ENCODE data around the gene ZNF827. TPM values are rescaled to one million over a fixed set of nuclear protein-coding genes. Genes with fewer than 3 reads are reported as not detected.

ZNF827 gene
- total and polyA plus RNA-seq, 2 of the 13 experiments (the other 11 are each of a cell fraction or from before 2014, with no cell fraction given) = 2.8 TPM

- TF ChIP-seq BORCS8-MEF2B (CRISPR knock-in tag; IDR thresholded peaks at IDR 0.05) = no peak
- no peak for TF ChIP-seq ZNF589 (CRISPR knock-in tag; conservative IDR thresholded peaks at IDR 0.05)
Observed at GRCh38 chr4:145815027-145815612, 123.5 kb downstream of the ZNF827 start (continued).

GRCh38 chr4:145814246-145814645 lies 124.4 kb downstream of the ZNF827 start:
- no peak for TF ChIP-seq DNMT1 (CRISPR knock-in tag; IDR thresholded peaks at IDR 0.05)
- no peak for TF ChIP-seq ZNF326 (CRISPR knock-in tag; IDR thresholded peaks at IDR 0.05; ENCODE audit: borderline replicate concordance)
- no peak for TF ChIP-seq ZNF557 (CRISPR knock-in tag; IDR thresholded peaks at IDR 0.05)
- TF ChIP-seq, protein P1, sequence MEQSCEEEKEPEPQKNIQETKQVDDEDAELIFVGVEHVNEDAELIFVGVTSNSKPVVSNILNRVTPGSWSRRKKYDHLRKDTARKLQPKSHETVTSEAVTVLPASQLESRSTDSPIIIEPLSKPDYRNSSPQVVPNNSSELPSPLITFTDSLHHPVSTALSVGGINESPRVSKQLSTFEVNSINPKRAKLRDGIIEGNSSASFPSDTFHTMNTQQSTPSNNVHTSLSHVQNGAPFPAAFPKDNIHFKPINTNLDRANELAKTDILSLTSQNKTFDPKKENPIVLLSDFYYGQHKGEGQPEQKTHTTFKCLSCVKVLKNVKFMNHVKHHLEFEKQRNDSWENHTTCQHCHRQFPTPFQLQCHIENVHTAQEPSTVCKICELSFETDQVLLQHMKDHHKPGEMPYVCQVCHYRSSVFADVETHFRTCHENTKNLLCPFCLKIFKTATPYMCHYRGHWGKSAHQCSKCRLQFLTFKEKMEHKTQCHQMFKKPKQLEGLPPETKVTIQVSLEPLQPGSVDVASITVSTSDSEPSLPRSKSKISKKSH (CRISPR knock-in tag; IDR thresholded peaks at IDR 0.05; ENCODE audit: borderline replicate concordance) = no peak
- TF ChIP-seq ATF7-NPFF (CRISPR knock-in tag; IDR thresholded peaks at IDR 0.05; ENCODE audit: low read depth) = no peak
- no peak for TF ChIP-seq PHF8 (CRISPR knock-in tag; IDR thresholded peaks at IDR 0.05)
- no peak for TF ChIP-seq ZFY (CRISPR knock-in tag; IDR thresholded peaks at IDR 0.05)
- TF ChIP-seq ZFP36 (IDR thresholded peaks at IDR 0.05; ENCODE audit: borderline replicate concordance, low read depth, low read length, partially characterized antibody) = no peak
- no peak for TF ChIP-seq ZZZ3 (CRISPR knock-in tag; IDR thresholded peaks at IDR 0.05; ENCODE audit: borderline replicate concordance)
- no peak for TF ChIP-seq MTA1 (CRISPR knock-in tag; IDR thresholded peaks at IDR 0.05; ENCODE audit: borderline replicate concordance)
- no peak for TF ChIP-seq HNRNPH1 (optimal IDR thresholded peaks at IDR 0.05; ENCODE audit: low read depth, low read length)
- DNase-seq (ENCODE audit: low spot score) (no peak), ATAC-seq (no peak), FAIRE-seq (no peak)
- 100% methylated on average over 1 of the region's 1 CpG for WGBS (ENCODE audit: low lambda C conversion rate)
- no TSS peak for BruUV-seq (replicated peaks)
- Histone ChIP-seq H2AFZ (ENCODE audit: low read length) (no peak overlapping the region), H3K36me3 (replicated peaks in 1 of 2; ENCODE audit: control insufficient read depth in 1 of 2, insufficient read depth in 2 of 2, low read length in 2 of 2) (peaks cover 2 to 11% of the 10 kb centered on the region in 2 experiments; a peak in 3 of 5 replicates), H3K27me3 (ENCODE audit: control insufficient read depth in 1 of 2, insufficient read depth in 2 of 2, low read length in 2 of 2) (no peaks in the 10 kb centered on the region), H3K9me3 (ENCODE audit: low read length) (peaks cover 7% of the 10 kb centered on the region; the same call in 1 of the 2 replicates), H3K4me1 (ENCODE audit: insufficient read depth, low read length) (no peaks in the 10 kb centered on the region), H4K20me1 (ENCODE audit: insufficient read depth, low read length) (no peaks in the 10 kb centered on the region), H3K4me2 (ENCODE audit: low read depth, low read length) (no peak overlapping the region), H3K9ac (ENCODE audit: insufficient read depth, low read depth, low read length) (no peak overlapping the region), H3K27ac (ENCODE audit: extremely low read length, insufficient read depth, low read length) (no peak overlapping the region), H3K4me3 (replicated peaks in 1 of 3; ENCODE audit: insufficient read depth in 1 of 3, low read depth in 2 of 3, low read length in 3 of 3) (no peak overlapping the region), H3K79me2 (ENCODE audit: insufficient read depth, low read length) (no peaks in the 10 kb centered on the region)
- in situ Hi-C loops (cut with HindIII; ENCODE audit: extremely low pct_ligation_motif_present, low pct_unique_long_range_greater_than_20kb) (no loop called here), intact Hi-C loops (cut with micrococcal nuclease; ENCODE audit: unreplicated experiment) (no loop called here)
- CTCF ChIA-PET (ENCODE audit: low intra/inter-chr PET ratio, low total read pairs) = no interaction called here
- POLR2A ChIA-PET = no interaction called here

All from HepG2 (cell line).